ENCODE measurements around the gene DENND1A.

DNA sequence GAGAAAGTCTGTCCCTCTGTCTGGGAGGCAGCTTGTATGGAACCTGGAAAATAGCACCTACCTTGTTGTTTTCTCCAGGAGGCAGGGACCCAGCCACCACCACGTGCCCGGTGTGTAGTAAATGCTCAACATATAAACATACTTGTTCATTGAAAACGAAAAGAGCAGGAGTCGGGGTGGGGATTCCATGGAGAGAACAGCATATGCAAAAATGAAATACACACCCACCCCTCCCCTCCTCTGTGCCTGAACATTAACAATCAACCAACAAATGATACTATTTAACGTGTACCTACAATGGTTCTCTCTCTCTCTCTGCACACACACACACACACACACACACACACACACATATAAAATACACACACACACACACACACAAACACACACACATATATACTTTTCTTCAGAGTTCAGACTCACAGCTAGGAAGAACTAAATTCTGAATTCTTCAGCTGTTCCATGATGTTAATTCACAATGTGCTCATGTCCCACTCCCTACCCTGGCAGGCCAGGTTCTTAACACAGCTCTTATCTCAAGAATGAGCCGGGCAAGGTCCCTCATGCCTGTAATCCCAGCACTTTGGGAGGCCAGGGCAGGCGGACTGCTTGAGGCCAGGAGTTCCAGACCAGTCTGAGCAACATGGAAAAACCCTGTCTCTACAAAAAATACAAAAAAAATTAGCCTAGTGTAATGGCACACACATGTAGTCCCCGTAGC lies 16.3 kb upstream of the DENND1A start:
- TF ChIP-seq POLR2A (IDR thresholded peaks at IDR 0.05): no peak
- TF ChIP-seq, protein P1, sequence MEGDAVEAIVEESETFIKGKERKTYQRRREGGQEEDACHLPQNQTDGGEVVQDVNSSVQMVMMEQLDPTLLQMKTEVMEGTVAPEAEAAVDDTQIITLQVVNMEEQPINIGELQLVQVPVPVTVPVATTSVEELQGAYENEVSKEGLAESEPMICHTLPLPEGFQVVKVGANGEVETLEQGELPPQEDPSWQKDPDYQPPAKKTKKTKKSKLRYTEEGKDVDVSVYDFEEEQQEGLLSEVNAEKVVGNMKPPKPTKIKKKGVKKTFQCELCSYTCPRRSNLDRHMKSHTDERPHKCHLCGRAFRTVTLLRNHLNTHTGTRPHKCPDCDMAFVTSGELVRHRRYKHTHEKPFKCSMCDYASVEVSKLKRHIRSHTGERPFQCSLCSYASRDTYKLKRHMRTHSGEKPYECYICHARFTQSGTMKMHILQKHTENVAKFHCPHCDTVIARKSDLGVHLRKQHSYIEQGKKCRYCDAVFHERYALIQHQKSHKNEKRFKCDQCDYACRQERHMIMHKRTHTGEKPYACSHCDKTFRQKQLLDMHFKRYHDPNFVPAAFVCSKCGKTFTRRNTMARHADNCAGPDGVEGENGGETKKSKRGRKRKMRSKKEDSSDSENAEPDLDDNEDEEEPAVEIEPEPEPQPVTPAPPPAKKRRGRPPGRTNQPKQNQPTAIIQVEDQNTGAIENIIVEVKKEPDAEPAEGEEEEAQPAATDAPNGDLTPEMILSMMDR (IDR thresholded peaks at IDR 0.05): no peak

Data from adrenal gland (tissue), 5 donors.